Endothelial cell of umbilical vein (primary cell): ENCODE data around the gene TRERF1. TPM values are rescaled to one million over a fixed set of nuclear protein-coding genes. Genes with fewer than 3 reads are reported as not detected.
"Not testable (repeated sequence)": the region's sequence is repeated elsewhere in the genome, so short reads cannot be mapped to it uniquely, and the experiment has no call there.

Experiments used
- BruUV-seq: library from RNA; stranded (reverse); fragments of 400-500 nt; replicated peaks from 2 replicates; lab custom pipeline; 2021; lab: Mats Ljungman, UMichigan
- CTCF ChIA-PET: fragments of 300-600, 350-600 bp; sonication (Branson Sonifier 250); formaldehyde crosslinking; loops from one replicate; lab custom pipeline; 2021; ENCODE audit warnings: antibody characterized with exemption, inconsistent platforms; lab: Charles Lee
- POLR2A ChIA-PET: fragments of 300-600, 350-600 bp; sonication (Branson Sonifier 250); formaldehyde crosslinking; loops from one replicate; lab custom pipeline; 2021; ENCODE audit warnings: antibody characterized with exemption, inconsistent platforms; lab: Charles Lee
- DNase-seq: peaks from one replicate; pipeline ENCODE4 v3.0.0-alpha.2; 2011; ENCODE audit warnings: low read depth, low spot score
- FAIRE-seq: peaks from 2 replicates; lab custom pipeline; 2011; peaks lifted over from hg19 to GRCh38; lab: Jason Lieb, UNC
- H2AFZ ChIP-seq: 2 replicates; pipeline ENCODE4 v1.6.0; 2012; ENCODE audit warnings: low read depth, low read length, control low read depth, inconsistent platforms
- H3K27ac ChIP-seq: 2 replicates; pipeline ENCODE4 v1.5.1; 2011; ENCODE audit warnings: low read depth, mild to moderate bottlenecking, control low read depth, low read length, moderate library complexity; ENCODE audit not compliant: insufficient read depth
- H3K27me3 ChIP-seq, 2 experiments: 2 replicates each; pipeline versions ENCODE4 v1.6.0 to v1.6.1; 2011; ENCODE audit warnings: low read length in 2 of 2, mixed read lengths in 1 of 2; ENCODE audit not compliant: control insufficient read depth in 2 of 2, insufficient read depth in 2 of 2
- H3K36me3 ChIP-seq, 2 experiments: 2 replicates in 1 of 2; 3 replicates in 1 of 2; pipeline ENCODE4 v1.5.1; 2011; ENCODE audit warnings: low read length in 2 of 2, mild to moderate bottlenecking in 1 of 2, moderate library complexity in 1 of 2; ENCODE audit not compliant: control insufficient read depth in 2 of 2, insufficient read depth in 2 of 2; ENCODE audit errors: extremely low read depth in 1 of 2
- H3K4me1 ChIP-seq: 3 replicates; pipeline ENCODE4 v1.5.1; 2011; ENCODE audit warnings: mild to moderate bottlenecking, low read length; ENCODE audit not compliant: control insufficient read depth, insufficient read depth; ENCODE audit errors: extremely low read depth
- H3K4me2 ChIP-seq: 2 replicates; pipeline ENCODE4 v1.6.1; 2011; ENCODE audit warnings: low read length, control low read depth, mixed read lengths; ENCODE audit not compliant: insufficient read depth
- H3K4me3 ChIP-seq, 3 experiments: fragments of 200-600 bp in 1 of 3; sonication (generic), shearing (Covaris generic) in 1 of 3; replicated peaks in 1 of 3; 2 replicates each; pipeline ENCODE4 v1.5.1; 2011 to 2016; ENCODE audit warnings: control low read depth in 3 of 3, low read length in 3 of 3, mild to moderate bottlenecking in 2 of 3, inconsistent platforms in 1 of 3, low read depth in 1 of 3, moderate library complexity in 1 of 3; ENCODE audit not compliant: insufficient read depth in 1 of 3
- H3K79me2 ChIP-seq: 2 replicates; pipeline ENCODE4 v1.6.0; 2012; ENCODE audit warnings: low read length, inconsistent platforms; ENCODE audit not compliant: control insufficient read depth, insufficient read depth
- H3K9ac ChIP-seq: replicated peaks from 2 replicates; pipeline ENCODE3; 2011; ENCODE audit warnings: low read length, control low read depth; ENCODE audit not compliant: insufficient read depth; ENCODE audit errors: extremely low read depth
- H3K9me1 ChIP-seq: replicated peaks from 3 replicates; pipeline ENCODE4 v1.6.0; 2011; ENCODE audit warnings: mild to moderate bottlenecking, low read length; ENCODE audit not compliant: control insufficient read depth, insufficient read depth; ENCODE audit errors: extremely low read depth
- H3K9me3 ChIP-seq: replicated peaks from 2 replicates; pipeline ENCODE4 v1.5.1; 2012; ENCODE audit warnings: low read length, inconsistent platforms; ENCODE audit not compliant: control insufficient read depth, insufficient read depth
- H4K20me1 ChIP-seq: replicated peaks from 2 replicates; pipeline ENCODE3; 2011; ENCODE audit warnings: mild to moderate bottlenecking, low read length; ENCODE audit not compliant: control insufficient read depth, insufficient read depth; ENCODE audit errors: extremely low read depth
- EZH2 ChIP-seq: IDR thresholded peaks from 2 replicates; pipeline ENCODE4 v1.6.1; 2012; ENCODE audit warnings: borderline replicate concordance, low read depth, mild to moderate bottlenecking, moderate library complexity, low read length, inconsistent platforms; ENCODE audit not compliant: severe bottlenecking
- FOS ChIP-seq: IDR thresholded peaks from 2 replicates; pipeline ENCODE4 v1.6.1; 2011; ENCODE audit warnings: mild to moderate bottlenecking, low read length, moderate library complexity, borderline replicate concordance; ENCODE audit not compliant: insufficient read depth
- GATA2 ChIP-seq: IDR thresholded peaks from 2 replicates; pipeline ENCODE4 v1.7.0; 2011; ENCODE audit warnings: low read depth, mild to moderate bottlenecking, moderate library complexity, mixed read lengths, low read length; ENCODE audit not compliant: insufficient read length, insufficient read depth
- JUN ChIP-seq: IDR thresholded peaks from 2 replicates; pipeline ENCODE4 v1.6.1; 2011; ENCODE audit warnings: borderline replicate concordance, low read depth; ENCODE audit not compliant: insufficient read length, insufficient read depth
- MYC ChIP-seq: IDR thresholded peaks from one replicate; pipeline ENCODE4 v1.6.1; 2011; ENCODE audit warnings: mild to moderate bottlenecking, low read depth, low read length
- POLR2A ChIP-seq: IDR thresholded peaks from 2 replicates; pipeline ENCODE4 v1.6.1; 2012; ENCODE audit warnings: low read depth, mild to moderate bottlenecking, control low read depth, low read length
- POLR2AphosphoS5 ChIP-seq: IDR thresholded peaks from 2 replicates; pipeline ENCODE4 v1.6.1; 2012; ENCODE audit warnings: low read depth, mild to moderate bottlenecking, control low read depth, low read length, moderate library complexity; ENCODE audit not compliant: insufficient read depth
- dilution Hi-C: fragments of 300-500 bp; cut with MboI; formaldehyde crosslinking; loops from one replicate; pipeline ENCODE4 v1.15.0; 2019; ENCODE audit warnings: low sequenced_read_pairs; ENCODE audit not compliant: extremely low pct_ligation_motif_present
- intact Hi-C: fragments of 100-400 bp; cut with micrococcal nuclease; formaldehyde crosslinking; loops from one replicate; pipeline ENCODE4 v1.10.0; 2022
- polyA plus RNA-seq, 4 experiments: library from polyadenylated mRNA; depleted of rRNA in 3 of 4; stranded (reverse) in 3 of 4; unstranded in 1 of 4; fragments of >200 nt; gene quantifications; 2 replicates each; pipeline versions ENCODE4 v1.2.1 to v1.2.3, GENCODE V29; 2011 to 2012; ENCODE audit warnings: missing spikeins in 1 of 4
- total RNA-seq: library from RNA; stranded (reverse); gene quantifications from 2 replicates; pipeline ENCODE4 v1.2.3, GENCODE V29; 2021
- TF ChIP-seq, protein P1 (sequence below), 2 donors: IDR thresholded peaks; 1 replicate in 1 of 2; 2 replicates in 1 of 2; pipeline ENCODE4 v1.5.1; 2011; ENCODE audit warnings: low read length in 2 of 2, mild to moderate bottlenecking in 2 of 2, moderate library complexity in 2 of 2, control low read depth in 1 of 2, inconsistent platforms in 1 of 2, low read depth in 1 of 2; ENCODE audit not compliant: insufficient read depth in 1 of 2; ENCODE audit errors: extremely low read depth in 1 of 2
- TF ChIP-seq, protein P2 (sequence below): IDR thresholded peaks from 2 replicates; pipeline ENCODE4 v1.6.1; 2011; ENCODE audit not compliant: insufficient read depth, insufficient read length

TRERF1 gene
- total and polyA plus RNA-seq, 2 donors (not counting 3 experiments of a cell fraction or from before 2014, with no cell fraction given), result 0.73 to 5.5 TPM

DNA sequence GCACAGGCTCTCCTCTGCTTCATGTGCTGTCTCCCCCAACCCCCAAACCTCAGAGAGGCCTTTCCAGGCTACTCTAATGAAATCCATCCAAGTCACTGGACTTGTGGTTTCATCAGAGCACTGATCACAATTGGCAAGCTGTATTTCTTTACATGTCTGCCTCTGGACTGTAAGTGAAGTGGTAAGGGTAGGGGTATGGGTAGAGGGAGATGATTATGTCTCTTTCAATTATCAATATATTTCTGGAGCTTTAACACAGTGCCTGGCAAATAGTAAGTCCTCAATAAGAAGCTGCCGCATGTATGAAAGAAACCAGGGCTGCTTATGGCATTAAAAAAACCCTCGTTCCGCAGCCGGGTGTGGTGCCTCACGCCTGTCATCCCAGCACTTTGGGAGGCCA lies 5.4 kb downstream of the TRERF1 start:
- ChIA-PET POLR2A (no interaction called here), CTCF (interaction anchor here (0.8 to 1.5 kb wide), 3 partner anchors 26 to 101 kb away, joined by 3 to 7 read pairs (median 3); no protein-coding TSS in a partner anchor)
- peaks cover 5% of the 10 kb centered on the region for H3K4me1 ChIP-seq
- no peak overlapping the region for H3K9ac ChIP-seq
- H4K20me1 ChIP-seq, result no peaks in the 10 kb centered on the region
- dilution Hi-C loops (no loop called here), intact Hi-C loops (no loop called here)
- FAIRE-seq (no peak), DNase-seq (no peak)
- no TSS peak for BruUV-seq
- no peak overlapping the region for H3K4me3 ChIP-seq
- H2AFZ ChIP-seq, result no peak overlapping the region
- H3K9me1 ChIP-seq, result no peaks in the 10 kb centered on the region
- H3K27ac ChIP-seq, result no peak overlapping the region
- H3K27me3 ChIP-seq, result peaks cover 0 to 17% of the 10 kb centered on the region in 2 experiments
- no peaks in the 10 kb centered on the region for H3K36me3 ChIP-seq
- H3K4me2 ChIP-seq, result no peak overlapping the region
- H3K9me3 ChIP-seq, result no peaks in the 10 kb centered on the region
- TF ChIP-seq, protein P1, sequence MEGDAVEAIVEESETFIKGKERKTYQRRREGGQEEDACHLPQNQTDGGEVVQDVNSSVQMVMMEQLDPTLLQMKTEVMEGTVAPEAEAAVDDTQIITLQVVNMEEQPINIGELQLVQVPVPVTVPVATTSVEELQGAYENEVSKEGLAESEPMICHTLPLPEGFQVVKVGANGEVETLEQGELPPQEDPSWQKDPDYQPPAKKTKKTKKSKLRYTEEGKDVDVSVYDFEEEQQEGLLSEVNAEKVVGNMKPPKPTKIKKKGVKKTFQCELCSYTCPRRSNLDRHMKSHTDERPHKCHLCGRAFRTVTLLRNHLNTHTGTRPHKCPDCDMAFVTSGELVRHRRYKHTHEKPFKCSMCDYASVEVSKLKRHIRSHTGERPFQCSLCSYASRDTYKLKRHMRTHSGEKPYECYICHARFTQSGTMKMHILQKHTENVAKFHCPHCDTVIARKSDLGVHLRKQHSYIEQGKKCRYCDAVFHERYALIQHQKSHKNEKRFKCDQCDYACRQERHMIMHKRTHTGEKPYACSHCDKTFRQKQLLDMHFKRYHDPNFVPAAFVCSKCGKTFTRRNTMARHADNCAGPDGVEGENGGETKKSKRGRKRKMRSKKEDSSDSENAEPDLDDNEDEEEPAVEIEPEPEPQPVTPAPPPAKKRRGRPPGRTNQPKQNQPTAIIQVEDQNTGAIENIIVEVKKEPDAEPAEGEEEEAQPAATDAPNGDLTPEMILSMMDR (IDR thresholded peaks at IDR 0.05; ENCODE audit: extremely low read depth in 1 of 2, insufficient read depth in 1 of 2, low read depth in 1 of 2, low read length in 2 of 2), result no peak
- TF ChIP-seq EZH2 (no peak), FOS (no peak), POLR2A (no peak), JUN (no peak), GATA2 (no peak), MYC (no peak), POLR2AphosphoS5 (no peak)
- TF ChIP-seq, protein P2, sequence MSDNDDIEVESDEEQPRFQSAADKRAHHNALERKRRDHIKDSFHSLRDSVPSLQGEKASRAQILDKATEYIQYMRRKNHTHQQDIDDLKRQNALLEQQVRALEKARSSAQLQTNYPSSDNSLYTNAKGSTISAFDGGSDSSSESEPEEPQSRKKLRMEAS, result no peak
- H3K79me2 ChIP-seq, result no peaks in the 10 kb centered on the region

DNA sequence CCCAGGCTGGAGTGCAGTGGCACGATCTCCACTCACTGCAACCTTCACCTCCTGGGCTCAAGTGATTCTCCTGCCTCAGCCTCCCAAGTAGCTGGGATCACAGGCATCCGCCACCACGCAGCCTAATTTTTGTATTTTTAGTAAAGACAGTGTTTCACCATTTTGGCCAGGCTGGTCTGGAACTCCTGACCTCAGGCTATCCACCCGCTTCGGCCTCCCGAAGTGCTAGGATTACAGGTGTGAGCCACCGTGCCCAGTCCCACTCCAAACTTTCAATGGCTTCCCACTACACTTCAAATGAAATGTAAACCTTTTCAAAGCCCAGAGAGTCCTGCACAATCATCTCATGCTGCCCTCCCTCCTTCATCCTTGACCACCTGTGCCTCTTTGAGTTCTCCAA lies 5.8 kb downstream of the TRERF1 start:
- CTCF ChIA-PET, result interaction anchor here (1.0 kb wide), 1 partner anchor 30 kb away, joined by 3 read pairs; no protein-coding TSS in a partner anchor

More for the DNA sequence above, 5.8 kb downstream of the TRERF1 start:
- H3K4me1 ChIP-seq, H3K4me3 ChIP-seq, DNase-seq, H4K20me1 ChIP-seq, H3K27ac ChIP-seq, H3K36me3 ChIP-seq, H3K79me2 ChIP-seq, H3K9ac ChIP-seq, POLR2A ChIA-PET, H3K9me3 ChIP-seq, H3K9me1 ChIP-seq, H3K4me2 ChIP-seq, FAIRE-seq, dilution Hi-C loops, intact Hi-C loops, H2AFZ ChIP-seq, BruUV-seq: not testable (repeated sequence)
- peaks cover 0 to 17% of the 10 kb centered on the region in 2 experiments for H3K27me3 ChIP-seq
